ENCODE measurements around the gene METRN.
"Not testable (repeated sequence)": the region's sequence is repeated elsewhere in the genome, so short reads cannot be mapped to it uniquely, and the experiment has no call there.

The METRN gene

DNA sequence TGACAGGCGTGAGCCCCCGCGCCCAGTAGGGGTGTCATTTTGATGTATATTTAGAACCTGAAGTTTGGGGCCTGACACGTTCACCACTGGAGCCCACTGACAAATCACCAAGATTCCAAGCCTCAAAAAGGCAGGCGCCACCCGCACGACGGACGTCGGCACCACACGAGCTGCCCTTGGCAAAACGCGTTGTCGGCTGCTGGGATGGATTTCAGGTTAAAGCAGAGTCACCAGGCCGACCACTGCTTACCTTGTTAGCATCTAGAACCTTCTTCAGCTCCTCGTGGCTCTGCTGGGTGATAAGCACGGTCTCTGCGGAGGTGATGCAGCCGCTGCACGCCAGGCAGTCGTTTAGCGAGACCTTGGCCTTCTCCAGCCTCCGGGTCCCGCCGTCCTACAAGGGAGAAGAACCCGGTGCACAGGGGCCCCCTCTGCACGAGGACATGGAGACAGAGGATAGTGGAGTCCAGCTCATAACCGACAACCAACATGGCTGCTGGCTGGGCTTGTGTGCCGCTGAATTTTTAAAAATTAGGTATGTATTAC is 22.1 kb downstream of the METRN start:
- Mint-ChIP-seq H3K27ac (no peak overlapping the region), H3K27me3 (ENCODE audit: low read depth) (no peaks in the 10 kb centered on the region), H3K36me3 (ENCODE audit: low read depth) (peaks cover 10% of the 10 kb centered on the region), H3K4me1 (ENCODE audit: low read depth) (peaks cover 17% of the 10 kb centered on the region), H3K4me3 (no peak overlapping the region), H3K9me3 (no peaks in the 10 kb centered on the region)

GRCh38 chr16:739560-740458 is 24.9 kb downstream of the METRN start:
- peak overlapping the region; percentile 81 for H3K4me3 Mint-ChIP-seq
- no peaks in the 10 kb centered on the region for H3K27me3 Mint-ChIP-seq (ENCODE audit: low read depth)
- H3K9me3 Mint-ChIP-seq = no peaks in the 10 kb centered on the region
- peaks cover 10% of the 10 kb centered on the region for H3K36me3 Mint-ChIP-seq (ENCODE audit: low read depth)
- H3K4me1 Mint-ChIP-seq (ENCODE audit: low read depth) = peaks cover 17% of the 10 kb centered on the region
- H3K27ac Mint-ChIP-seq = peak overlapping the region; percentile 62

DNA sequence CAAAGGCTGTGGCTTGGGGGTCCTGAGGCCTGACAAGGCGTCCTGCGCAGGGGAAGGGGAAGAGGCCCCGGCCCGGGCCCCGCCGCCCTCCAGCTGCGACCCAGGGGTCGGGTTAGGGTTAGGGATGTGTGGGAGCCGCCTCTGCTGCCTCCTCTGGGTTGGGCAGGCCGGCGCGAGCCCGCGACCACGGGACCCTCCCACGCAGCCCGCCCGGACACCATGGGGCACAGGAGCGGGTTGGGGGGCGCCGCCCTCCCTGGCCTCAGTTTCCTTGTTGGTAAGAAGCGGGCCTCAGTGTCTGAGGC is 25.5 kb downstream of the METRN start:
- peaks cover 13% of the 10 kb centered on the region for H3K4me1 Mint-ChIP-seq (ENCODE audit: low read depth)
- H3K36me3 Mint-ChIP-seq (ENCODE audit: low read depth) = peaks cover 6% of the 10 kb centered on the region
- H3K27ac Mint-ChIP-seq = peak overlapping the region; percentile 62
- H3K27me3 Mint-ChIP-seq (ENCODE audit: low read depth) = no peaks in the 10 kb centered on the region
- H3K4me3 Mint-ChIP-seq = peak overlapping the region; percentile 76
- H3K9me3 Mint-ChIP-seq = no peaks in the 10 kb centered on the region

DNA sequence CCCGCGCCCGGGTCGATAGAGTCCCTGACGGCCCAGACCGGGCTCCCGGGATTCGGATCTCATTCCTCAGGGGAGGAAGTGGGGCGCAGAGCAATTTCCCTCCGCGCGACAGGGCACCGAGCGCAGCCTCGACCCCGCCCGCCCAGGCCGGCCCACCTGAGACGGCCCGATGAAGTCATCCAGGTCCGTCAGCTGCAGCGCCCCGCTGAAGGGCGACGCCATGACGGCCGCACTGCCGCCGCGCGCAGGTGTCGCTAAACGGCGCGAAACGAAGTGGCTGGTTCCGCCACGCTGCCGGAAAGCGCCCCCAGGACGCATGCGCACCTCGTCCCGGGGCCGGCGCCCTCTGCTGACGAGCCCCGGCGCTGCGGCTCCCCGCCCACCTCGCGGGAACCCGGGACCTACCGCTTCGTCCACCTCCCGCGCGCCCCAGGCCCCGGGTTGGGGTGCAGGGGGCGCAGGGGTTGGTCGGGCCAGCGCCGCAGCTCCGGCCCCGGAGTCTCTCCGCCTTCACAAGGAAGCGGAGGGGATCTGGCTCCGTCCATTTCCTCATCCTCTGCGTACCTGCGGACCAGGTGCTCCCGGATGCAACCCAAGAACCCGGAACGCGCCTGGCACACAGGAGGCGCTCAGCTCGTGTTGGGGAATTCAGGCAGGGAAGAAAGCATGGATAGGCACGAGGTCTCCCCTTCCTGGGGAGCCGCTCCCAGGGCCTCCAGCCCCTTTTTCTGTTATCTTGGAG is 26.0 kb downstream of the METRN start, which contains the start of gene CIAO3:
CIAO3 (minus strand) TSS at position 234 of the 742 bp plus-strand sequence; CDS start at position 222, 12 bp downstream.
- peak within 1 kb of the TSS; percentile 76 for H3K4me3 Mint-ChIP-seq
- no peaks in the 10 kb centered on the region for H3K27me3 Mint-ChIP-seq (ENCODE audit: low read depth)
- no peaks in the 10 kb centered on the region for H3K9me3 Mint-ChIP-seq
- peaks cover 6% of the 10 kb centered on the region for H3K36me3 Mint-ChIP-seq (ENCODE audit: low read depth)
- peaks cover 12% of the 10 kb centered on the region for H3K4me1 Mint-ChIP-seq (ENCODE audit: low read depth)
- H3K27ac Mint-ChIP-seq = peak within 1 kb of the TSS; percentile 62

GRCh38 chr16:741986-742629 is 27.2 kb downstream of the METRN start:
- H3K9me3 Mint-ChIP-seq = no peaks in the 10 kb centered on the region
- H3K36me3 Mint-ChIP-seq (ENCODE audit: low read depth) = peaks cover 6% of the 10 kb centered on the region
- H3K4me1 Mint-ChIP-seq (ENCODE audit: low read depth) = peaks cover 10% of the 10 kb centered on the region
- H3K27ac Mint-ChIP-seq = no peak overlapping the region
- no peaks in the 10 kb centered on the region for H3K27me3 Mint-ChIP-seq (ENCODE audit: low read depth)
- H3K4me3 Mint-ChIP-seq = peak overlapping the region; percentile 76

DNA sequence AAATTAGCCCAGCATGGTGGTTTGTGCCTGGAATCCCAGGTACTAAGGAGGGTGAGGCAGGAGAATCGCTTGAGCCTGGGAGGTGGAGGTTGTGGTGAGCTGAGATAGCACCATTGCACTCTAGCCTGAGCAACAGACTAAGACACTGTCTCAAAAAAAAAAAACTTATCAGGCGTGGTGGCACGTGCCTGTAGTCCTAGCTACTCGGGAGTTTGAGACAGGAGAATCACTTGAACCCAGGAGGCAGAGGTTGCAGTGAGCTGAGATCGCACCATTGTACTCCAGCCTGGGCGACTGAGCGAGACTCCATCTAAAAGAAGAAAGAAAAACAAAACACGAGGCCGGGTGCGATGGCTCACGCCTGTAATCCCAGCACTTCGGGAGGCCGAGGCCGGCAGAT is 28.0 kb downstream of the METRN start:
- H3K9me3 Mint-ChIP-seq; H3K27me3 Mint-ChIP-seq (ENCODE audit: low read depth); H3K36me3 Mint-ChIP-seq (ENCODE audit: low read depth); H3K4me3 Mint-ChIP-seq; H3K4me1 Mint-ChIP-seq (ENCODE audit: low read depth); H3K27ac Mint-ChIP-seq: not testable (repeated sequence)

GRCh38 chr16:743794-744500 is 29.0 kb downstream of the METRN start:
- H3K27me3 Mint-ChIP-seq (ENCODE audit: low read depth) = no peaks in the 10 kb centered on the region
- H3K27ac Mint-ChIP-seq = no peak overlapping the region
- H3K9me3 Mint-ChIP-seq = no peaks in the 10 kb centered on the region
- no peak overlapping the region for H3K4me3 Mint-ChIP-seq
- peaks cover 4% of the 10 kb centered on the region for H3K36me3 Mint-ChIP-seq (ENCODE audit: low read depth)
- peaks cover 6% of the 10 kb centered on the region for H3K4me1 Mint-ChIP-seq (ENCODE audit: low read depth)

GRCh38 chr16:745739-746138 is 30.8 kb downstream of the METRN start:
- H3K9me3 Mint-ChIP-seq = no peaks in the 10 kb centered on the region
- H3K4me3 Mint-ChIP-seq = no peak overlapping the region
- no peaks in the 10 kb centered on the region for H3K27me3 Mint-ChIP-seq (ENCODE audit: low read depth)
- H3K27ac Mint-ChIP-seq = no peak overlapping the region
- H3K4me1 Mint-ChIP-seq (ENCODE audit: low read depth) = no peaks in the 10 kb centered on the region
- no peaks in the 10 kb centered on the region for H3K36me3 Mint-ChIP-seq (ENCODE audit: low read depth)

- H3K9me3 Mint-ChIP-seq = no peaks in the 10 kb centered on the region
Observed at GRCh38 chr16:746637-747036, 31.7 kb downstream of the METRN start.

GRCh38 chr16:747978-748746 is 33.2 kb downstream of the METRN start:
- Mint-ChIP-seq H3K36me3 (ENCODE audit: low read depth) (no peaks in the 10 kb centered on the region), H3K27ac (no peak overlapping the region), H3K27me3 (ENCODE audit: low read depth) (no peaks in the 10 kb centered on the region), H3K4me3 (no peak overlapping the region), H3K9me3 (no peaks in the 10 kb centered on the region), H3K4me1 (ENCODE audit: low read depth) (no peaks in the 10 kb centered on the region)

More at GRCh38 chr16:746637-747036, 31.7 kb downstream of the METRN start:
- Mint-ChIP-seq H3K27ac (no peak overlapping the region), H3K4me3 (no peak overlapping the region), H3K27me3 (ENCODE audit: low read depth) (no peaks in the 10 kb centered on the region), H3K36me3 (ENCODE audit: low read depth) (no peaks in the 10 kb centered on the region), H3K4me1 (ENCODE audit: low read depth) (no peaks in the 10 kb centered on the region)

DNA sequence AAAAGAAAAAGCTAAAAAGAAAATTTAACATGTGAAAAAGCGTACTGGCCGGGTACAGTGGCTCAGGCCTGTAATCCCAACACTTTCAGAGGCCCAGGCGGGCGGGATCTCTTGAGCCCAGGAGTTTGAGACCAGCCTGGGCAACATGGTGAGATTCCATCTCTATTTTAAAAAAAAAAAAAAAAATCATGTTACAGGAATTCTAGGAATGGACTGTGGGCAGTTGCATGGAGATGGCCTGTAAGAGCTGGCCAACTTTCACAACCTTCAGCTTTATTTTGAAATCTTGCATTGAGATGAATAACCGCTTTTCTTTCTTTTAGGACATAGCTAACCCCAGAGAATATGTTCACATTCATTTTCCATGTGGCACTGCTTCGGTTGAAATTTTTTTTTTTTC is 34.1 kb downstream of the METRN start:
- Mint-ChIP-seq H3K4me3 (no peak overlapping the region), H3K36me3 (ENCODE audit: low read depth) (no peaks in the 10 kb centered on the region), H3K4me1 (ENCODE audit: low read depth) (no peaks in the 10 kb centered on the region), H3K9me3 (no peaks in the 10 kb centered on the region), H3K27me3 (ENCODE audit: low read depth) (no peaks in the 10 kb centered on the region), H3K27ac (no peak overlapping the region)

GRCh38 chr16:750485-750884 is 35.6 kb downstream of the METRN start:
- H3K27me3 Mint-ChIP-seq (ENCODE audit: low read depth) = no peaks in the 10 kb centered on the region
- no peaks in the 10 kb centered on the region for H3K36me3 Mint-ChIP-seq (ENCODE audit: low read depth)
- no peaks in the 10 kb centered on the region for H3K4me1 Mint-ChIP-seq (ENCODE audit: low read depth)
- H3K27ac Mint-ChIP-seq = no peak overlapping the region
- no peak overlapping the region for H3K4me3 Mint-ChIP-seq
- no peaks in the 10 kb centered on the region for H3K9me3 Mint-ChIP-seq

DNA sequence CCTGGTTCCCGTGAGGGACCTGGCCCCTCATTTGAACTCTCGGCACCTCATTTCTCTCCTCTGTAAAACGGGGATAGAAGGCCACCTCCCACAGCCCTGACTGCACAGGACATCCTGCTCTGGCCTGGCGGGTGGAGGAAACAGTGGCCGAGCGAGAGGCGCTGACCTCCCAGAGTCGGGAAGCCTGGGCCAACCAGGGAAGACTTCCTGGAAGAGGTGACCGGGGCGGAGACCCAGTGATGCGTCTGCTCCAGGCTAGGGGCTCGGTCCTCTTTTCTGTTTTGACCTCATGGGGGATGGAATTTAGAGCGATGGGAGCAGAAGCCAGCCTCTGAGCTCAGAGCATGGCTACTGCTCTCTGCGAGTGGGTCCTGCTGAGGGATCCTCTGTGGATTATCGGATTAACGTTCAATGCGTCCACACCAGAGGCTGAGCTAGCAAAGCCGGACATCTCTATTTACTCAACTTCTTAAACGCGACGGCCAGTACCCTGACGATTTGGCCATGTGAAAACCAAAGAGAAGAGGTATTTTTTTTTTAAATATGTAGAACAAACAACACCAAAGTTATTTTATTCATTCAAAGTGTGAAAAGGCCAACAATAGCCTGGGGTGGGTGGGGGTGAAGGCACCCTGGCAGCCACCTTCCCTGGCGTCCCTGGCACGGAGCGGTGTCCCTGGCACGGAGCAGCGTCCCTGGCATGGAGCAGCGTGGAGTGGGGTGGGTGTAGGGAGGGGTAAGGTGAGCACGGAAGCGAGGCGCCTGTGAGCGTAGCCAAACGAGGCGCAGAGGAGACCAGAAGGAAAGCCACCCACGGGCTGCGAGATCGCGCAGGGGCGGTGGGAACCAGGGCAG is 36.5 kb downstream of the METRN start:
- Mint-ChIP-seq H3K36me3 (ENCODE audit: low read depth) (no peaks in the 10 kb centered on the region), H3K4me3 (no peak overlapping the region), H3K27me3 (ENCODE audit: low read depth) (peaks cover 1% of the 10 kb centered on the region), H3K4me1 (ENCODE audit: low read depth) (no peaks in the 10 kb centered on the region), H3K27ac (no peak overlapping the region), H3K9me3 (no peaks in the 10 kb centered on the region)

Data from T-helper 1 cell treated with Interleukin-12 subunit alpha and Interleukin-12 subunit beta and Interleukin-4 antibody, amounts not matched to agents 30 μg/mL and 1 μg/mL, for 36 hours (primary cell).